GM21723 (cell line): ENCODE data around the gene DHX15.

Experiments
- ATAC-seq: cut with Tn5 transposase; IDR thresholded peaks from one replicate; pipeline ENCODE4 v1.9.1; 2021; ENCODE audit warnings: mild to moderate bottlenecking, moderate library complexity; ENCODE audit not compliant: unreplicated experiment

The DHX15 gene

GRCh38 chr4:24583451-24584210 lies 723 bp downstream of the DHX15 start:
- ATAC-seq = peak; percentile 36

- ATAC-seq = no peak
These were observed 2.0 kb downstream of the DHX15 start for GRCh38 chr4:24582235-24582832.

- no peak for ATAC-seq
These were observed 6.0 kb downstream of the DHX15 start for GRCh38 chr4:24578364-24578763.

GRCh38 chr4:24576276-24576675 lies 8.1 kb downstream of the DHX15 start:
- no peak for ATAC-seq

- ATAC-seq = no peak
These were observed 10.1 kb downstream of the DHX15 start for GRCh38 chr4:24574236-24574635.

- ATAC-seq = no peak
These were observed 10.8 kb downstream of the DHX15 start for GRCh38 chr4:24573582-24573981.

GRCh38 chr4:24570574-24571236 lies 13.6 kb downstream of the DHX15 start:
- no peak for ATAC-seq

- no peak for ATAC-seq
These were observed 14.2 kb downstream of the DHX15 start for GRCh38 chr4:24570172-24570571.

GRCh38 chr4:24569662-24570061 lies 14.7 kb downstream of the DHX15 start:
- ATAC-seq = no peak

- no peak for ATAC-seq
These were observed 15.9 kb downstream of the DHX15 start for GRCh38 chr4:24568425-24568824.

- ATAC-seq = no peak
These were observed 19.3 kb downstream of the DHX15 start for GRCh38 chr4:24565054-24565453.

- ATAC-seq = no peak
These were observed 19.9 kb downstream of the DHX15 start for GRCh38 chr4:24564488-24564887.

- ATAC-seq = no peak
These were observed 22.8 kb downstream of the DHX15 start for GRCh38 chr4:24561438-24562139.

GRCh38 chr4:24560868-24561368 lies 23.4 kb downstream of the DHX15 start:
- no peak for ATAC-seq

GRCh38 chr4:24559889-24560288 lies 24.5 kb downstream of the DHX15 start:
- ATAC-seq = no peak

- no peak for ATAC-seq
These were observed 25.1 kb downstream of the DHX15 start for GRCh38 chr4:24559032-24559821.

- ATAC-seq = no peak
These were observed 27.0 kb downstream of the DHX15 start for GRCh38 chr4:24557026-24558025.

- no peak for ATAC-seq
These were observed 32.7 kb downstream of the DHX15 start for GRCh38 chr4:24551492-24552289.
